Stomach smooth muscle (tissue), 2 donors: ENCODE measurements around the gene PTTG2.

Source experiments
- H3K27ac ChIP-seq: one replicate; pipeline ENCODE4 v1.7.0; 2013; ENCODE audit warnings: mild to moderate bottlenecking, low read length, inconsistent platforms
- H3K27me3 ChIP-seq, 2 donors: one replicate each; pipeline ENCODE4 v1.7.0; 2013; ENCODE audit warnings: low read length in 2 of 2; ENCODE audit not compliant: insufficient read depth in 2 of 2, control insufficient read depth in 1 of 2
- H3K36me3 ChIP-seq, 2 donors: one replicate each; pipeline ENCODE4 v1.7.0; 2013; ENCODE audit warnings: low read length in 2 of 2; ENCODE audit not compliant: control insufficient read depth in 2 of 2, insufficient read depth in 2 of 2
- H3K4me1 ChIP-seq: one replicate; pipeline ENCODE4 v1.7.0; 2013; ENCODE audit warnings: low read length; ENCODE audit not compliant: control insufficient read depth, insufficient read depth
- H3K4me3 ChIP-seq, 2 donors: one replicate each; pipeline ENCODE4 v1.7.0; 2013; ENCODE audit warnings: low read length in 2 of 2
- H3K9ac ChIP-seq, 2 donors: one replicate each; pipeline ENCODE4 v1.7.0; 2013; ENCODE audit warnings: low read length in 2 of 2, mild to moderate bottlenecking in 1 of 2
- H3K9me3 ChIP-seq, 2 donors: one replicate each; pipeline ENCODE4 v1.7.0; 2013; ENCODE audit warnings: low read length in 2 of 2; ENCODE audit not compliant: control insufficient read depth in 2 of 2
- donor health status: healthy.
- donor health status: Pancreatic carcinoma.

PTTG2 gene

GRCh38 chr4:37976991-37977470 lies 16.8 kb downstream of the PTTG2 start:
- Histone ChIP-seq H3K27me3 (no peaks in the 10 kb centered on the region), H3K9ac (peak overlapping the region; percentile 42 to 65), H3K27ac (peak overlapping the region; percentile 87), H3K4me1 (peaks cover 25% of the 10 kb centered on the region), H3K4me3 (peak overlapping the region; percentile 38 to 79), H3K9me3 (no peaks in the 10 kb centered on the region), H3K36me3 (no peaks in the 10 kb centered on the region)

- H3K27ac ChIP-seq = peak overlapping the region; percentile 87
- no peaks in the 10 kb centered on the region for H3K36me3 ChIP-seq
- peaks cover 30% of the 10 kb centered on the region for H3K4me1 ChIP-seq
- H3K9me3 ChIP-seq = no peaks in the 10 kb centered on the region
- H3K9ac ChIP-seq = peak overlapping the region; percentile 62 to 73
- H3K4me3 ChIP-seq = peak overlapping the region; percentile 74 to 79
- H3K27me3 ChIP-seq = no peaks in the 10 kb centered on the region
These were observed 17.5 kb downstream of the PTTG2 start for GRCh38 chr4:37977471-37978247.

GRCh38 chr4:37978248-37978924 lies 18.2 kb downstream of the PTTG2 start:
- Histone ChIP-seq H3K27ac (peak overlapping the region; percentile 87), H3K4me1 (peaks cover 34% of the 10 kb centered on the region), H3K9ac (peak overlapping the region; percentile 62 to 73), H3K4me3 (peak overlapping the region; percentile 74 to 79), H3K36me3 (no peaks in the 10 kb centered on the region), H3K27me3 (no peaks in the 10 kb centered on the region), H3K9me3 (no peaks in the 10 kb centered on the region)

- H3K27ac ChIP-seq = no peak overlapping the region
- H3K9me3 ChIP-seq = no peaks in the 10 kb centered on the region
- H3K27me3 ChIP-seq = no peaks in the 10 kb centered on the region
- no peaks in the 10 kb centered on the region for H3K36me3 ChIP-seq
- peaks cover 32% of the 10 kb centered on the region for H3K4me1 ChIP-seq
- no peak overlapping the region for H3K9ac ChIP-seq
- H3K4me3 ChIP-seq = no peak overlapping the region
These were observed 20.0 kb downstream of the PTTG2 start for GRCh38 chr4:37980246-37980645.

- Histone ChIP-seq H3K27ac (peak overlapping the region; percentile 53), H3K27me3 (no peaks in the 10 kb centered on the region), H3K4me3 (peak overlapping the region; percentile 23 to 36), H3K4me1 (peaks cover 32% of the 10 kb centered on the region), H3K9ac (peak overlapping the region in 1 of 2 donors; percentile 27), H3K9me3 (no peaks in the 10 kb centered on the region), H3K36me3 (no peaks in the 10 kb centered on the region)
These were observed 21.2 kb downstream of the PTTG2 start for GRCh38 chr4:37981425-37981824.

GRCh38 chr4:37981844-37982720 lies 21.9 kb downstream of the PTTG2 start:
- peaks cover 30% of the 10 kb centered on the region for H3K4me1 ChIP-seq
- no peaks in the 10 kb centered on the region for H3K9me3 ChIP-seq
- H3K9ac ChIP-seq = peak overlapping the region in 1 of 2 donors; percentile 39
- H3K27ac ChIP-seq = peak overlapping the region; percentile 53
- H3K4me3 ChIP-seq = peak overlapping the region; percentile 30 to 36
- no peaks in the 10 kb centered on the region for H3K27me3 ChIP-seq
- H3K36me3 ChIP-seq = no peaks in the 10 kb centered on the region

- Histone ChIP-seq H3K9ac (peak overlapping the region; percentile 36 to 39), H3K27me3 (no peaks in the 10 kb centered on the region), H3K36me3 (no peaks in the 10 kb centered on the region), H3K4me3 (no peak overlapping the region), H3K27ac (peak overlapping the region; percentile 53), H3K4me1 (peaks cover 30% of the 10 kb centered on the region), H3K9me3 (no peaks in the 10 kb centered on the region)
These were observed 22.5 kb downstream of the PTTG2 start for GRCh38 chr4:37982736-37983135.

- Histone ChIP-seq H3K4me1 (peaks cover 32% of the 10 kb centered on the region), H3K27ac (no peak overlapping the region), H3K36me3 (no peaks in the 10 kb centered on the region), H3K27me3 (no peaks in the 10 kb centered on the region), H3K9me3 (no peaks in the 10 kb centered on the region), H3K9ac (no peak overlapping the region), H3K4me3 (no peak overlapping the region)
These were observed 23.8 kb downstream of the PTTG2 start for GRCh38 chr4:37983951-37984350.

GRCh38 chr4:37985730-37986275 lies 25.6 kb downstream of the PTTG2 start:
- no peak overlapping the region for H3K9ac ChIP-seq
- H3K9me3 ChIP-seq = no peaks in the 10 kb centered on the region
- H3K36me3 ChIP-seq = no peaks in the 10 kb centered on the region
- peaks cover 40% of the 10 kb centered on the region for H3K4me1 ChIP-seq
- no peaks in the 10 kb centered on the region for H3K27me3 ChIP-seq
- H3K4me3 ChIP-seq = no peak overlapping the region
- H3K27ac ChIP-seq = no peak overlapping the region

GRCh38 chr4:37988670-37989069 lies 28.5 kb downstream of the PTTG2 start:
- peak overlapping the region; percentile 74 for H3K27ac ChIP-seq
- H3K9me3 ChIP-seq = no peaks in the 10 kb centered on the region
- H3K27me3 ChIP-seq = no peaks in the 10 kb centered on the region
- peaks cover 31% of the 10 kb centered on the region for H3K4me1 ChIP-seq
- H3K4me3 ChIP-seq = no peak overlapping the region
- no peaks in the 10 kb centered on the region for H3K36me3 ChIP-seq
- no peak overlapping the region for H3K9ac ChIP-seq
